ENCODE data around the gene CACNA1B.
A peak's percentile ranks its signal among the peaks of the same experiment; 100 is the strongest.
"Not testable (repeated sequence)": the region's sequence is repeated elsewhere in the genome, so short reads cannot be mapped to it uniquely, and the experiment has no call there.

The CACNA1B gene

DNA sequence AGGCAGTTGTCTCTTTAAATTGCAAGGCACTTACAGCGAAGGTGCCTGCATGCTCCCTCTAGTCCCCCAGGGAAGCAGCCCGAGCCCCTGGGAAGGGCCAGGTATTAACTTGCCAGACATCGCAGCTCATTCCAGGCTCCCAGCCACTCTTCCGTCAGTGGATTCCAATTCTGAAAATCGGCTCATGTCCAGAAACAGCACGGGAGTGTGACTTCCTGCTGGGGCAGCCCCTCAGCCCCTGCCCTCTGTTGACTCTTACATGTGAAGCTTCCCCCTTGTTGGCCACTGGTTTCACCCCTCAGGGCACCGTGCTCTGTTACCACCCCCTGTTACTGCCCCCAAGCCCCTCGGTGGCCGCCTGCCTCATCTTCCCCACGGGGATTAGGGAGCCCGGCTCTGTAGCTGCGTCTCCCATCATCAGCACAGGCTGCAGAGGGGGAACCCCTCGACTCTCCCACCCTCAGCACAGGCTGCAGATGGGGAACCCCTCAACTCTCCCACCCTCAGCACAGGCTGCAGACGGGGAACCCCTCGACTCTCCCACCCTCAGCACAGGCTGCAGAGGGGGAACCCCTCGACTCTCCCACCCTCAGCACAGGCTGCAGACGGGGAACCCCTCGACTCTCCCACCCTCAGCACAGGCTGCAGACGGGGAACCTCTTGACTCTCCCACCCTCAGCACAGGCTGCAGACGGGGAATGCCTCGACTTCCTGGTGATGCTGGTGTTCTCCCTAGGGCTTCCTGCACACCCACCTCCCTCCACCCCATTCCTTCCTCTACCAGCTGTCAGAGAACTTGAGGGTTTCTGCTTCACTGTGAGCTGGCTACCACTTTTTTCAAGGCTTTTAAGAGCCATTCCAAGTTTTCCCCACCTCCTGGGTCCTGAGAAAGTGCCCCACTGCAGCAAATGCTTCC lies 11.1 kb upstream of the CACNA1B start:
- no peak for DNase-seq

- DNase-seq = no peak
Observed at GRCh38 chr9:137870432-137870831, 7.2 kb upstream of the CACNA1B start.

DNA sequence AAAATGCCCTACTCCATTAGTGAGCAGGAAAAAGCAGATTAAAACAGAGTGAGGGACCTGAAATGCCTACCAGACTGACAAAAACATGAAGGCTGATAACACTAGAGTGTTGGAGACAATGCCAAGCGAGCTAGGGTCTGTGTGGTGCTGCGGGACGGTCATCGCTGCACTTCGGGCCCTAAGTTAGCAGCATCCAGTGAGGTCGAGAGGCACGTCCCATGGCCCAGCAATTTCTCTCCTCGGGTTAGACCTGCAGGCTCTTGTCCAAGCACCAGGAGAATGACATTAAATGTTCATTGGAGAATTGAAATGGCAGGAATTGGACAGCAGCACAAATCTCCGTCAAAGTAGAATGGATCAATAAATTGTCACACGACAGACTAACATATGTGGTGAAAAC lies 5.3 kb upstream of the CACNA1B start:
- no peak for DNase-seq

DNA sequence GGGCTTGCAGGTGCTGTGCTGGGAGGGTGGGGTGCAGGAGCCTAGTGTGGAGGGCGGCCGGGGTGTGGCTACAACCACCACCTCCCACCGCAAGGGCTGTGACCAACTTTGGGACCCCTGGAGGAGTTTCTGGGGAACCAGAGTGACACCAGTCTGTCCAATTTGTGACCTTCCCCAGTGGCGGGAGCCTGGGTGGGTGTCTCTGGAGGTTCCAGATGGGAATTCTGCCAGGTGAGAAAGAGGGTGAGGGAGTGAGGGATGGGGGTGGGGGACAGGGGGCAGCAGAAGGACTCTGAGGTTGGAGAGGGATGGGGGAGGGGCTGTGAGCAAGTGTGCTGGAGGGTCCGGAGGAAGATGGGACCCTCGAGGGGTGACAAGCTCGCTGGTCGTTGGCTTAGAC lies 4.2 kb upstream of the CACNA1B start:
- no peak for DNase-seq

- no peak for DNase-seq
Observed at GRCh38 chr9:137873858-137874362, 3.7 kb upstream of the CACNA1B start.

GRCh38 chr9:137875354-137875753 lies 2.2 kb upstream of the CACNA1B start:
- DNase-seq = no peak

DNA sequence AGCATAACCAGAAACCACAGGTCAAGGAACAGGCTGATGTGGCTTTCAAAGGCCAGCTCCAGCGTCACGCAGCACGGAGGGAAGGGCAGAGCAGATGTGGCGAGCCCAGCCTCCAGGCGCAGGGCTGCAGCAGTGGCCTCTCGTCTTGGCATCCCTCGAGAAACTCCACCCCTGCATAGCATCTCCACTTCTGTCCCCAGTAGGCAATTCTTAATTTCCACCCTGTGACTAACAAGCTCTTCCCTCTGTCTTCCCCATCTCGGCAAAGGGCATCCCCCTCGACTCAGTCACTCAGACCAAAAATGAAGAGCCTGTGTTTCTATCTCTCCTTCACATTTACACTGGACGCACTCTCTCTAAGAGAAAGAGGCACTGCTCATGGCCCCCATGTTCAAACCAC lies 1.7 kb upstream of the CACNA1B start:
- DNase-seq = no peak

DNA sequence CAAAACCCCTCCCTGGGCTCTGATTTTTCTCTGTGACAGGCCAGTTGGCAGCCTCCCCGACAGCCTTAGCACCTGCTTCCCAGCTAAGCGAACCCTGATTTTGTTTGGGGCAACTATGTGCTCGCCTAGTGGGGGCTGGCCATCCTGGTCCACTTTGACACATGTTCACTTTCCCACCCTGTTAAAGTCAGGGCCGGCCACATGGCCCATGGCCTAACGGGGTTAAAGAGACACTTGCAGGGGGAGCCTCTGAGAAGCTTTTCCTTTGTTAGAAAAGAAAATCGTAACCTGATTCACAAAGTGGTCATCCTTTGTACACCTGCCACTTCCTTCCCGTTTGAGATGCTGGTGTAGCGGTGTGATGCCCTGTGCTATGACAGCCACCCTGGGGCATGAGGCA lies 1.3 kb upstream of the CACNA1B start:
- DNase-seq = no peak

- DNase-seq = no peak
Observed at GRCh38 chr9:137876781-137877386, 698 bp upstream of the CACNA1B start.

DNA sequence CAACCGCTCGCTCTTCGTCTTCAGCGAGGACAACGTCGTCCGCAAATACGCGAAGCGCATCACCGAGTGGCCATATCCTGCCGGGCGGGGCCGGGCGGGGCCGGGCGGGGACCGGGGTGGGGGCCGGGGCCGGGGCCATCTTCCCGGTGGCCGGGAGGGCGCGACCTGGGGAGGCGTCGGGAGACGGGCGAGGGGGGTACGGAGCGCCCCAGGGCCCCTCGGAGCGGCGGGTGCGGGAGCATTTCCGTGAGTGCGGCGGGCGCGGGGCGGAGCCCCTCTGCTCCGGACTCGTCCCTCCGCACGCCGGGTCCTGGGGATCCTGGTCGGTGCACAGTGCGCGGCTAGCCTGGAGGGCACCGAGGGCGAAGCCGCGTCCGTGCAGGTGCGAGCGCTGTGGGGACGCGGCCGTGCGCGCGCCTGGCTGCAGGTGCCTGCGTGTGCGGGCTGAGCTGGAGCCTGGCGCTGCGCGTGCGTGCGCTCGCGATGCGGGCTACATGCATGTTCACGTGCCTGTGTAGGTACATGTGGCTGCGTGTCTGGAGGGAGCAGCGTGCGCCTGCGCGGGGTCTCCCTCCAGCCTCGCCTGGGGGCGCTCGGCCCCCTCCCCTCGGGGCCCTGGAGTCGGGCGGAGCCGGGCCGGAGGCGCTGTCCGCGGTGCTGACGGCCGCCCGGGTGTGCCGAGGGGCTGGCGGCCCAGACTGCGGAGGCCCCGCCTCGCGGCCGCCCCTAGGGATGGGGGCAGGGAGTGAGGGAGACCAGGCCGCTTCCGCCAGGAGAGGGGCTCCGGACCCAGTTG lies 762 bp downstream of the CACNA1B start:
- DNase-seq = no peak

- DNase-seq = no peak
Observed at GRCh38 chr9:137879052-137879451, 1.5 kb downstream of the CACNA1B start.

GRCh38 chr9:137879566-137880150 lies 2.1 kb downstream of the CACNA1B start:
- DNase-seq = no peak

DNA sequence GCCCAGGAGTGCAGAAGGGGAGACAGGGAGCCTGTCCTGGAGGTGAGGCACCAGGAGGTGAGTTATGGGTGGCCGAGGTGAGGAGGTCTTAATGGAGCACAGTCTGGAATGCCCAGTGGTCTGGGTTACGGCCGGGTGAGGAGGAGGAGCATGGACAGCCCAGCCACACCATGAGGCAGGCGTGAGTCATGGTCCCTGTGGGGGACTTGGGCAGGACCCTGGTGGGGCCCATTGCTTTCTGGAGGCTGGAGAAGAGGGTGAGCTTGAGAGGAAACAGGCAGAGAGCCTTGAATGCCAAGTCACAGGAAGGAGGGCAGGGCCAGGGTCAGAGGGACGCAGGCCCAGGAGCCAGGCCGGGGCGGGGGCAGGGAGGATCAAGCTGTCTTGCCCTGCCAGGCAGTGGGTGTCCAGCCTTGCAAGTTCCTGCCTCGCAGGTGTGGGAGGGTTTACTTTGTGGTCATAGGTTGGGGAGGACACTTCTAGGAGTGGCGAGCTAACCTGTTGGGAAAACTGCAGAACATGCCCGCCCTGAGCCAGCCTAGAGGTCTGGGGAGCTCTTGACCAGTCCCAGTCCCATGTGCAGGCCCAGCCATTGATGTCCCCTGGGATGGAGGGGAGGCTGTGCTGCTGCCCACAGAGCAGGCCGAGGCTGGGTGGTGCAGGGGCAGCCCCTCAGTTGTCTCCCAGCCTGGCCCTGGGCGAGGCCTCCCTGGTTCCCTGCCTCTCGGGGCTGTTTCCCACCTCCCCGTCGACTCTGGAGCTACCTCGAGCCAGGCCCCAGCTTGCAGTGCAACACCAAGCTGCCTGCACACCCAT lies 2.8 kb downstream of the CACNA1B start:
- no peak for DNase-seq

DNA sequence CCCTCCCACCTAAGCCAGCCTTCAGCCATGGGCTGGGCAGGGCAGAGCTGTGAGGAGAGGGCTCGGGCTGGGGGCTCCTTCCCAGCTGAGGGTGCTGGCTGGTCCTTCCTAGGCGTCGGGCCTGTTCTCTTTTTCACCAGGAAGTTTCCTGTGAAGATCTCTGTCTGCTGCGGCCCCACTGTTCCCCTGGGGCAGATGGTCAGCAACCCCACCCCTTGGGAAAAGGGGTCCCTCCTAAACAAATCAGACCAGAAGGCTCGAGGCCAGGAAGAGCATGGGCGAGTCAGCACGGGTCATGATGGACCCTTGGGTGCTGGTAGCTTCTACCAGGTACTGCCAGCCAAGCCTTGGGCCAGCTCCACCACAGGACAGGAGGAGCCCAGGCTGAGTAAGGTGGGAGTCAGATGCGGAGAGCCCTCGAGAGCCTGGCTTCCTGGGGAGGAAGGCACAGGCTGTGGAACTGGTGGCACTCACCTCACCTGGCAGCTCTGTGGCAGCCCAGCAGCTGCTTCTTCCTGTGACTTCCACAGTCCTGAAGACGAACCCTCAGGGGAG lies 3.5 kb downstream of the CACNA1B start:
- DNase-seq = no peak

DNA sequence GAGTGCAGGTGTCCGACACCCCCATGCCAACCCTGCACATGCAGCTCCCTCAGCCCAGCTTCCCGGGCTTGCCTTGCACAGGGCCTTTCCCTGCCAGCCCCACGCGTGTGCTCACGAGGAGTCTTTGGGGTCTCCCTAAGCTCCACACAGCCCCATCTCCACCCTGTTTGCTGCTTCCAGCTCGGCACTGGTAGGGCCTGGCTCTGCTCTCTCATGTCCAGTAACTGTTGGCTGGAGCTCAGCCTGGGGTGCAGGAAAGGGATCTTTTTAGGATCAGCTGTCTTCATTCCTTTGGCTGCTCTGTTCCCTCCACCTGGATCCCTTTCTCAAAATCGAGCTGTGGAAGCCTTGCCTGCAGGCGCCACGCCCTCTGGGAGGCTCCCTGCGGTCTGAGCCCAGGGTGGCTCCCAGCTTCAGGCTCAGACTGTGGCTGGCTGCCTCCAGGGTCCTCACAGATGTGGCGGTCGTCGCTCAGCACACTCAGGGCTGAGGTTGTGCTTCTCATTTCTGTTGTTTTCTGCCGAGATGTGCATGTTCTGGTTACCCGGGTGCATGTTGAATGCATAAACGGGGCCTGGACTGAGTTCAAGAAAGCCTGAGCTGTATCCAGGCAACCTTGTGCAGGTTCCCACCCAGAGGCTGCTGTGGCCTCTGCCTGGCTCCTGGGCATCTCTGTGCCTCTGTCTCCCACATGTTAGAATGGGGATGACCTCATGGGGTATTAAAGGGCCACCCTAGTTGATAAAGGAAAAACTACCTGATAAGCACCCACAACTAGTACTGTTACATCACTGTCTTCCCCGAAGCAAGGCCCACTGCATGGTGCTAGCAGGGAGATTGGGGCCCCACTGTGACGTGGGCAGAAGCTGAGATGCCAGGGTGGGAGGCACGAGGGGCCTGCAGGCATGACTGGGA lies 4.3 kb downstream of the CACNA1B start:
- peak; percentile 17 for DNase-seq

DNA sequence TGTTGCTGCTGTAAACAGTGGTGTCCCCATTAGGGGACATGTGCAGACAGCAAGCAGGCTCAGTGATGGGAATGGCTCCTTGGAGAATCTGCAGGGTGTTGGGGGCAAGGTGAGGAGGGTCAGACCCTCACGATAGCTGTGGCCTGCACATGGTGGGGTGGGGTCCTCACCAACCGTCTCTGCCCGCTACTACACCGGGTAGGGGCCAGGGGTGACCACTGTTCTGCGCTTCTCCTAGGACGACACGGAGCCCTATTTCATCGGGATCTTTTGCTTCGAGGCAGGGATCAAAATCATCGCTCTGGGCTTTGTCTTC lies 4.9 kb downstream of the CACNA1B start:
- no peak for DNase-seq

- not testable (repeated sequence) for DNase-seq
Observed at GRCh38 chr9:137883977-137884376, 6.4 kb downstream of the CACNA1B start.

- DNase-seq = not testable (repeated sequence)
Observed at GRCh38 chr9:137884547-137884946, 7.0 kb downstream of the CACNA1B start.

DNA sequence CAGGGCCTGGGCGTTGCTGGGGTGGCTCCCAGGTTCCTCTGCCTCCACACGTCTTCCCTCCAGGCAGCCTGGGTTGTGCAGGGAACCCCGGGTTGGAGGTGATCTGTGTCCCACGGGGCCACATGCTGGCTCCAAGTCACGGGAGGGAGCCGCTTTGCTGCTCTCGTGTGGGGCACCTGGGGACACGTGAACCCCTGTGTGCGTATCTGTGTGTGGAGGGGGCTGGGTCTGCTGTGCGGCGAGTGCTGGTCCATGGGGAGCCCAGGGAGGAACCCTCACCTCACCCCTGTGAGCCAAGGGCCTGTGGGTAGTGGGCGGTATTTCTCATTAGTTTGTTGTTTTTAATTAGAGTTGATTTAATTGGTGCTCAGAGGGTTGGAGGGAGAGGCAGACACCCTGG lies 7.5 kb downstream of the CACNA1B start:
- DNase-seq = not testable (repeated sequence)

DNA sequence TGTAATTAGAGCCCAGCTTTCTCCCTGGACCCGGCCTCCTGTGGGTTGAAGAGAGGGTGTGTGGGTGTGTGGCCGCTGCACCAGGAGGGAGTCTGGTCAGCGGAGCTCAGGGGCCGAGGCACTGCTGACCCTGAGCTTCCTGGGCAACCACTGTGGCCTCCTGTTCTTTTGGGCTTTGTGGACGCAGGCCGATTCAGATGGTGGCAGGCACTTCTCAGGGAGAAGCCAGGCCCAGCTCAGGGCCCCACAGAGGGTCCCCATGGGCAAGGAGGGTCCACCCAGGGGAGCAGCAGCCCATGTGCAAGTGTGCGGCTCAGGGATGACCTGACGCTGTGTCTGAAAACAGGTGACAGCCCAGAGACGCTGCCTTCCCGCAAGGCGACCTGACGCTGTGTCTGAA lies 11.0 kb downstream of the CACNA1B start:
- DNase-seq = not testable (repeated sequence)

- DNase-seq = not testable (repeated sequence)
Observed at GRCh38 chr9:137889966-137890365, 12.4 kb downstream of the CACNA1B start.

Measured in NCI-H2107 (cell line).